ENCODE measurements around the gene ARF3. TPM values are rescaled to one million over a fixed set of nuclear protein-coding genes. Genes with fewer than 3 reads are reported as not detected.

Gene ARF3
- total and polyA plus RNA-seq, 9 donors, result 25.5 to 243 (median 100) TPM

- no peak overlapping the region for H3K27ac ChIP-seq
- intact Hi-C loops (cut with DNase I), result loop anchor here in 2 of 4 donors (5.0 to 10.0 kb wide), 2 partner anchors 130 to 143 kb away; partner anchors contain the start of genes DDX23 (in 1 of the 2) and RND1 (in 1 of the 2)
- TF ChIP-seq POLR2A (IDR thresholded peaks at IDR 0.05), result no peak
- peak; percentile 63 to 66 (median 64) for TF ChIP-seq CTCF (IDR thresholded peaks at IDR 0.05)
- DNase-seq, result peak; percentile 62 to 85 (median 74)
- no peaks in the 10 kb centered on the region for H3K27me3 ChIP-seq
- 5 to 8% (median 6%) methylated on average over 32 of the region's 32 CpGs for WGBS, 3 donors
- peaks cover 6% of the 10 kb centered on the region for H3K4me1 ChIP-seq (ENCODE audit: insufficient read depth)
- H3K9me3 ChIP-seq, result no peaks in the 10 kb centered on the region
- no peaks in the 10 kb centered on the region for H3K36me3 ChIP-seq
- no peak overlapping the region for H3K4me3 ChIP-seq
These were observed 38.0 kb upstream of the ARF3 start for GRCh38 chr12:48995086-48995879.

GRCh38 chr12:48994224-48995085, 37.2 kb upstream of the ARF3 start:
- intact Hi-C loops (cut with DNase I), result loop anchor here in 2 of 4 donors (5.0 to 10.0 kb wide), 2 partner anchors 130 to 142 kb away; partner anchors contain the start of genes DDX23 (in 1 of the 2) and RND1 (in 1 of the 2)
- Histone ChIP-seq H3K4me1 (ENCODE audit: insufficient read depth) (peaks cover 2% of the 10 kb centered on the region), H3K4me3 (no peak overlapping the region), H3K36me3 (no peaks in the 10 kb centered on the region), H3K27ac (no peak overlapping the region), H3K27me3 (no peaks in the 10 kb centered on the region), H3K9me3 (no peaks in the 10 kb centered on the region)
- no peak for TF ChIP-seq CTCF (IDR thresholded peaks at IDR 0.05)
- no peak for TF ChIP-seq EP300 (IDR thresholded peaks at IDR 0.05)
- WGBS, 3 donors, result 15 to 17% (median 16%) methylated on average over 31 to 32 of the region's 32 CpGs
- no peak for DNase-seq

- WGBS, 3 donors, result 71 to 80% (median 72%) methylated on average over 3 of the region's 3 CpGs
- Histone ChIP-seq H3K9me3 (no peaks in the 10 kb centered on the region), H3K36me3 (no peaks in the 10 kb centered on the region), H3K4me1 (ENCODE audit: insufficient read depth) (no peaks in the 10 kb centered on the region), H3K4me3 (no peak overlapping the region), H3K27ac (no peak overlapping the region), H3K27me3 (no peaks in the 10 kb centered on the region)
- no peak for DNase-seq
- intact Hi-C loops (cut with DNase I), result loop anchor here in 1 of 4 donors (10.0 kb wide), 1 partner anchor 129 kb away; the partner anchor contains the start of gene RND1
- TF ChIP-seq CTCF (IDR thresholded peaks at IDR 0.05) (no peak), POLR2A (IDR thresholded peaks at IDR 0.05) (no peak), EP300 (IDR thresholded peaks at IDR 0.05) (no peak)
These were observed 36.5 kb upstream of the ARF3 start for GRCh38 chr12:48993787-48994186.

GRCh38 chr12:48991247-48992050, 34.2 kb upstream of the ARF3 start:
- H3K4me3 ChIP-seq, result no peak overlapping the region
- no peak overlapping the region for H3K27ac ChIP-seq
- no peak for DNase-seq
- H3K36me3 ChIP-seq, result no peaks in the 10 kb centered on the region
- intact Hi-C loops (cut with DNase I), result loop anchor here in 1 of 4 donors (10.0 kb wide), 1 partner anchor 127 kb away; the partner anchor contains the start of gene RND1
- WGBS, 3 donors, result 56 to 58% (median 57%) methylated on average over 8 of the region's 8 CpGs
- no peaks in the 10 kb centered on the region for H3K9me3 ChIP-seq
- no peaks in the 10 kb centered on the region for H3K4me1 ChIP-seq (ENCODE audit: insufficient read depth)
- TF ChIP-seq EP300 (IDR thresholded peaks at IDR 0.05), result no peak
- TF ChIP-seq POLR2A (IDR thresholded peaks at IDR 0.05), result no peak
- TF ChIP-seq CTCF (IDR thresholded peaks at IDR 0.05), result no peak
- H3K27me3 ChIP-seq, result no peaks in the 10 kb centered on the region

Data from ovary (tissue), 9 donors.